LNCAP (cell line): ENCODE results near the gene PIANP.

Source experiments
- TF ChIP-seq, protein P1 (sequence below): fragments of 450-650 bp; IDR thresholded peaks from 2 replicates; pipeline ENCODE4 v1.5.1; 2017; ENCODE audit warnings: mild to moderate bottlenecking

Gene PIANP

GRCh38 chr12:6716874-6717437 is 16.3 kb upstream of the PIANP start:
- TF ChIP-seq, protein P1, sequence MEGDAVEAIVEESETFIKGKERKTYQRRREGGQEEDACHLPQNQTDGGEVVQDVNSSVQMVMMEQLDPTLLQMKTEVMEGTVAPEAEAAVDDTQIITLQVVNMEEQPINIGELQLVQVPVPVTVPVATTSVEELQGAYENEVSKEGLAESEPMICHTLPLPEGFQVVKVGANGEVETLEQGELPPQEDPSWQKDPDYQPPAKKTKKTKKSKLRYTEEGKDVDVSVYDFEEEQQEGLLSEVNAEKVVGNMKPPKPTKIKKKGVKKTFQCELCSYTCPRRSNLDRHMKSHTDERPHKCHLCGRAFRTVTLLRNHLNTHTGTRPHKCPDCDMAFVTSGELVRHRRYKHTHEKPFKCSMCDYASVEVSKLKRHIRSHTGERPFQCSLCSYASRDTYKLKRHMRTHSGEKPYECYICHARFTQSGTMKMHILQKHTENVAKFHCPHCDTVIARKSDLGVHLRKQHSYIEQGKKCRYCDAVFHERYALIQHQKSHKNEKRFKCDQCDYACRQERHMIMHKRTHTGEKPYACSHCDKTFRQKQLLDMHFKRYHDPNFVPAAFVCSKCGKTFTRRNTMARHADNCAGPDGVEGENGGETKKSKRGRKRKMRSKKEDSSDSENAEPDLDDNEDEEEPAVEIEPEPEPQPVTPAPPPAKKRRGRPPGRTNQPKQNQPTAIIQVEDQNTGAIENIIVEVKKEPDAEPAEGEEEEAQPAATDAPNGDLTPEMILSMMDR: no peak

GRCh38 chr12:6708960-6709394 is 8.4 kb upstream of the PIANP start:
- TF ChIP-seq, protein P1: no peak

- TF ChIP-seq, protein P1: no peak
Observed at GRCh38 chr12:6703631-6704030, 3.0 kb upstream of the PIANP start.

DNA sequence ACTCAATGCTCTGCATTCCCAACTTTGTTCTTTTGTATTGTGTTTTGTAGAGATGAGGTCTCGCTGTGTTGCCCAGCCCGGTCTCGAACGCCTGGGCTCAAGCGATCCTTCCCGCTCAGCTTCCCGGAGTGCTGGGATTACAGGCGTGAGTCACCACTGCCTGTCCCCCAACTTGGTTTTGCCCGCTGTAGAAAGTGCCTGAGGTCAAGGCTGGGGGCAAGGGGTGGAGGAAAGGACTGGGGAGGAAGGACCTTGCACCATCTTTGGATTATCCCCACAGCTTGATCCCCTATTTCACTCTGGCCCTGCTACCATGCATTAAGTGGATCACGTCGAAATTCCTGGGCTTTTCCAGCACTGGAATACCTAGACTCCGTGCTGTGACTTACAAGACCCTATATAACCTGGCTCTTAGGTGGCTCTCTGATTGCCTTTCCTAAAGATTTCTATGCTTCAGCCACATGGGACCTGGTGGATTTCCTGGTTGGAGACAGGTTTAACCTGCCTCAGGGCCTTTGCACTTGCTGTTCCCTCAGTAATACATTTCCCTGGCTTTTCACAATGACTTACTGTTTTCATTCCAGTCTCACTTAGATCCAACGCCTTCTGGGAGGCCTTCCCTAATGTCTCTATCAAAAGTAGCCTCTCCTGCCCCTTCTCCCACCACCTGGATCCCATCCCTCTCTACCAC is 608 bp upstream of the PIANP start:
- TF ChIP-seq, protein P1: no peak

- TF ChIP-seq, protein P1: no peak
Observed at GRCh38 chr12:6699989-6700645, 498 bp downstream of the PIANP start.

GRCh38 chr12:6699259-6699988 is 1.2 kb downstream of the PIANP start:
- TF ChIP-seq, protein P1: no peak

- TF ChIP-seq, protein P1: no peak
Observed at GRCh38 chr12:6698352-6699046, 2.1 kb downstream of the PIANP start.
